Measurements from ENCODE around the gene SNAPC4.
A peak's percentile ranks its signal among the peaks of the same experiment; 100 is the strongest.
"Not testable (repeated sequence)": the region's sequence is repeated elsewhere in the genome, so short reads cannot be mapped to it uniquely, and the experiment has no call there.

The SNAPC4 gene

DNA sequence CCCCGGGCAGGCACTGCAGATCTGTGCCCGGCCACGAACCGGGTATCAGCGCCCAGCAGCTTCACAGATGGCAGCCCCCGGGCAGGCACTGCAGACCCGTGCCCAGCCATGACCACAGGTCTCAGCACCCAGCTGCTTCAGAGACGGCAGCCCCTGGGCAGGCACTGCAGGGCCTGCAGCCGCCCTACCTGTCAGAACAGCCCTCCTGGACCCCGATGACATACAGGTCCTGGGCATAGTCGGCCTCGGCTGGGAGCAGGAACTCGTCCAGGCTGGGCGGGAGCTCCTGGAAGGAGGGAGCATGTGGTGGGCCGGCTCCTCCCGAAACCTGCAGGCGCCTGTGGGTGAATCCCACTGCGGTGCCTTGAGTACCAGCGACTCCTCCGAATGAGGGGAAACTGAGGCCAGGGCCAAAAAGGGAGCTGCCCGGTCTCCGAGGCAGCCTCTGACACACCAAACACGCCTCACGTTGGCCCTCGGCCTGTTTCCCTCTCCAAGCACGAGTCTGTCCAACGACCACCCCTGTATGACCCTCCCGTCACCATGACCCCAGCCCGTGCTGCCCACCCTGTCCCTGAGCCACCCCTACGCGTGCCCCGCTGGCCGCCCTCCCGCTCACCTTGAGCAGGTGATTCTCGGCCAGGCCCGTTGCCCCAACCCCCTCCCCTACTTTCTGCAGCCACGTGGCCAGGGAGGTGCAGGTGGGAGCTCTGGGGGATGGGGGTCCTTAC lies 34.0 kb upstream of the SNAPC4 start:
- no peak for DNase-seq

DNA sequence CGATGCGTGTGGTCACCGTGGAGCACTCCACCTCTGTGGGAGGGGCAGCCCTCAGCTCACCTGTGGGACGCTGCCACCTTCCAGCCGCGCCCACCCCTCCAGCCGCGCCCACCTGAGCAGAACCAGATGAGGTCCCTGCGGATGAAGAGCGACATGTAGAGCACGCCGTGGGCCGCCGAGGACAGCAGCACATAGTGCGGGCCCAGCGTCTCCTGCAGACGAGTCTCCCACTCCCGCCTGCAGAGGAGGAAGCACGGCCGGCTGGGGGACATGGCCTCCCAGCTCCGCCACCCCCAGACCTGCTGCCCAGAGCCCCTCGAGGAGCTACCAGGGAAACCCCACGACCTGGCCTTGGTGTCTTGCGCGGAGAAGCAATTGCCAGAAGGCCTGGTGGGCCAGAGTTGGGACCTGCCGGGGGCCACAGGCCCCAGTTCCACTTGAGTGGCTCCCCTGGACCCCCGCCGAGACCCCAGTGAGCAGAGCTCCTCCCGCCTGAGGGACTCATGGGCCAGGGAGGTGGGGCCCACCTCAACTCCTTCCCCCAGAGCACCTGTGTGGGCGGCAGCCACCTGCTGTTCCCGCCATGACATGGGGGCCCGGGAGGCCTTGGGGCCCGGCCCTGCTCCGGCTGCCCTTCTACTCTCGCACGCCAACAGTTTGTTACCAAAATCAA lies 33.2 kb upstream of the SNAPC4 start:
- DNase-seq: no peak

DNA sequence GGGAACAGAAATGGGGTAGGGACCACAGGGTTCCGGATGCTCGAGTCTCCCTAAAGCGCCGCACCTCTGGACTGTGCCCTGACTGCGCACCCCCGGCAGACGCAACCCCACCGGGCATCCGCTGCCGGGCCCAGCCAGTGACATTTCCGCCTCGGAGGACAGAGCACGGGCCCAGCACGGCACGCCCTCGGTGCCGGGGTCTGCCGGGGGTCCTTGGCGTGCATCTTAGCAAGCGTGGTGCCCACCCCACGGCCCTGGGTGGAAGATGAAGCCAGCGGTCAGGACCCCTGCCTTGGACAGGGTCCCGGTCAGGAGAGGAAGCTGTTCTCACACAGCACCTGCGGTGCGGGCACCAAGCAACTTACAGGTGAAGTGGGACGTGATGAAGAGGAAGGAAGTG lies 32.6 kb upstream of the SNAPC4 start:
- no peak for DNase-seq

DNA sequence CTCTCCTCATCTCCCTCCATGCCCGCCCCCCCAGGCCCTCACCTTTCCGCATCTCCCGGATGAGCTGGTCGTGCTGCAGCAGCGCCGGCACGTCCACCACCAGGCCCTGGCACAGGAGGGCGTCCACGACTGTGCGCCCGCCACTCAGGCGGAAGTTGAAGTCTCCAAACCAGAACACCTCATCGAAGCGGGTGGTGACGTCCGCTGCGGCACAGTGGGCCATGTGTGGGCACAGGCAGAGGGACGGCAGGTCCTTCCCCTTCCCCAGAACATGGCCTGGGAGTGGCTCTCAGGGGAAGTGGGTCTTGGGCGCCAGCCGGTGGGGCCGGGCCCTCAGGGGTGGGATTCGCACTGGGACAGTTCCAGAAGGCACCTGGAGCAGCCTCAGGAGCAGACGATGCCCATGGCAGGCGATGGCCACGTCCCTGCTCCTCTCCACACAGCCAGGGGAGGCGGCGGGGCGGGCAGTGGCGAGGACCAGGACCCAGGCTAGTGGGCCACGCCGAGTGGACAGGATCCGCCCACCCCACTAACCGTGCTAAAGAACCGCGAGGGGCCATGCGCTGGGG lies 31.9 kb upstream of the SNAPC4 start:
- DNase-seq: no peak

GRCh38 chr9:136430588-136431234 lies 30.7 kb upstream of the SNAPC4 start:
- DNase-seq: no peak

GRCh38 chr9:136429683-136430491 lies 29.9 kb upstream of the SNAPC4 start:
- no peak for DNase-seq

- no peak for DNase-seq
Observed at GRCh38 chr9:136429075-136429628, 29.2 kb upstream of the SNAPC4 start.

GRCh38 chr9:136426787-136427186 lies 26.8 kb upstream of the SNAPC4 start:
- no peak for DNase-seq

DNA sequence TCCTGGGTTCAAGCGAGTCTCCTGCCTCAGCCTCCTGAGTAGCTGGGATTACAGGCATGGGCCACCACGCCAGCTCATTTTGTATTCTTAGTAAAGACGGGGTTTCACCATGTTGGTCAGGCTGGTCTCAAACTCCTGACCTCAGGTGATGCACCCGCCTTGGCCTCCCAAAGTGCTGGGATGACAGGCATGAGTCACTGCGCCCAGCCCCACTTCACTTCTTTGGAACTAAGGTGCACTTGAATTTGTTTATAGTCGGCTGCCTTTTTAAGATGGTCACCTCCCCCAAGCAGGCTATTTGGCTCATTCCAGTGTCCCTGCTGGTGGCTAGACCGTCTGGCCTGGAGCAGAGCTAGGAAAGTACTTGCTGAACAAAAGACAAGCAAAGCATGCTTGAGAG lies 25.4 kb upstream of the SNAPC4 start:
- DNase-seq: not testable (repeated sequence)

- DNase-seq: no peak
Observed at GRCh38 chr9:136424750-136425362, 24.9 kb upstream of the SNAPC4 start.

DNA sequence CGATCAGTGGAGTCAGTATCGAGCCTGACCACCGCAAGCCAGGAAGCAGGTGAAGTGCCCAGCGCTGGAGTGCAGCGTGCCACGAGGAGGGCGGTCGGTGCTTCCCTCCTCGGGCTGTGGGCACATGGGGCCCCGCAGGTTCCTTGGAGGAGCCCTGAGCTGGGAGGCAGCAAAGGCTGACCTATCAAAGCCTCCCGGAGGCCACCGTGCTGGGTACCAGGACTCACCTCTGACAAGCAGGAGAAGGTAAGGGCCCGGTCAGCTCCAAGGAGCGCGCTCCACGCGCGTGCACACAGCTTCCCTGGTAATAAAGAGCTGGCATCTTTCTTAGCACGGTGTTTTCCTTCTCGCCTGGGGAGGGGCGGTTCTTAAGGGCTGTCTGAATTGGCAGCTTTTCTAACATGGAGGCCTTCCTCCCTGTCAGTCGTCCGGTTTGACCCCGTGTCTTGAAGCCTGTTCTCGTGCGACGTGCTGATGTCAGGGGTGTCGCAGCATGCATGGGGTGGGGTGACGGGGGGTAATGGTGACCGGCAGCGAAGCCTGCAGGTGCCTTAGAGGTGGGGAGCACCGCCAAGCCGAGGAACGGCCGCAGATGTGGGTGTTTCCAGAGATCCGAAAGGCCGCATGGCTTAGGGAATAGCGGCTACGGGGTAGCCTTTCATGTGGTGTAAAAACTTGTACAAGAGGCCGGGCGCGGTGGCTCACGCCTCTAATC lies 23.6 kb upstream of the SNAPC4 start:
- DNase-seq: no peak

- DNase-seq: no peak
Observed at GRCh38 chr9:136422876-136423275, 22.9 kb upstream of the SNAPC4 start.

GRCh38 chr9:136421791-136422190 lies 21.8 kb upstream of the SNAPC4 start:
- no peak for DNase-seq

GRCh38 chr9:136419092-136419420 lies 19.1 kb upstream of the SNAPC4 start:
- no peak for DNase-seq

DNA sequence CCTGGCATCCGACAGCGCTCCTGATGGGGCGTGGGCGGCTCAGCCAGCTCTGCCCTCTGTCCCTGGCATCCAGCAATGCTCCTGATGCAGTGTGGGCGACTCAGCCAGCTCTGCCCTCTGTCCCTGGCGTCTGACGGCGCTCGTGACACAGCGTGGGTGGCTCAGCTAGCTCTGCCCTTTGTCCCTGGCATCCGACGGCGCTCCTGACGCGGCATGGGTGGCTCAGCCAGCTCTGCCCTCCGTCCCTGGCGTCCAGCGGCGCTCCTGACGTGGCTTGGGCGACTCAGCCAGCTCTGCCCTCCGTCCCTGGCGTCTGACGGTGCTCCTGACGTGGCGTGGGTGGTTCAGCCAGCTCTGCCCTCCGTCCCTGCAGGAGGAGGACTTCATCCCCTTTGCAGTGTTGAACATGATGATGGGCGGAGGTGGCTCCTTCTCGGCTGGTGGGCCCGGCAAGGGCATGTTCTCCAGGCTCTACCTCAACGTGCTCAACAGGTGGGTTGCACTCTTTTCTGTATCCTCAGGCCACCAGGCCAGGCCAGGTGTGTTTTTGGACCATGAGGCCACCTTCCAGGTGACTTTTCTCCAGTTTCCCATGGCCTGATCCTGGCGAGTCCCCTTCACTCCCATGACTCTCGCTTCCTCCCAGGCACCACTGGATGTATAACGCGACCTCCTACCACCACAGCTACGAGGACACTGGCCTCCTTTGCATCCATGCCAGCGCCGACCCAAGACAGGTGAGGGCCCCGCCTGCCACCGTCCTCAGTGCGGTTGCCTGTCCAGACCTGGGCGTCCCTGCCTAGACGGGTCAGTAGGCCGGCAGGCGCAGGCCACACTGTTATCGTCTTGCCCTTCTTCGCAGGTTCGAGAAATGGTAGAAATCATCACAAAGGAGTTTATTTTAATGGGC lies 18.5 kb upstream of the SNAPC4 start:
- DNase-seq: no peak

DNA sequence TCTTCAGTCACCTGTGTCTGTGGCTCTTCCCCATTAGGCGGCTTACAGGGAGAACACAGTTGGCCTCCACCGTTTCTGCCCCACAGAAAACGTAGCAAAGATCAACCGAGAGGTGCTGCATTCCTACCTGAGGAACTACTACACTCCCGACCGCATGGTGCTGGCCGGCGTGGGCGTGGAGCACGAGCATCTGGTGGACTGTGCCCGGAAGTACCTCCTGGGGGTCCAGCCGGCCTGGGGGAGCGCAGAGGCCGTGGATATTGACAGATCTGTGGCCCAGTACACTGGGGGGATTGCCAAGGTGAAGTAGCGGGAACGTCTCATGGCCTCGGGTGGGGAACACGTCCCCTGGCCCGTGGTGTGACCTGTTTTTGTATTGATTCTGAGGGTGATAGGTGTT lies 16.9 kb upstream of the SNAPC4 start:
- no peak for DNase-seq

DNA sequence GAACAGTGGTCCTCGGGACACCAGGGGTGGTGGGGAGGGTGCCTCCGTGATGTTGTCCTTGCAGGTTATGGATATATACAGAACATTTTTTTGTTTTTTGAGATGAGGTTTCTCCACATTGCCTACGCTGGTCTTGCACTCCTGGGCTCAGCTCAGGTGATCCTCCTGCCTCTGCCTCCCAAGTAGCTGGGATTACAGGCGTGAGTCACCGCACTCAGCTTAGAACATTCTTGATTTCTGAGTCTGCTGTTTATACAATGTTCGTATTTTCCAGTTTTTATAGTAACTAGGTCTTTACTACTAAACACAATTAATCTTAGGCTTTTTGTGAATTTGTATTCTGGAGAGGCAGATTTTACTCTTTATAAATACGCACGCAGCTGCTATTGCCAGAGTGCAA lies 16.5 kb upstream of the SNAPC4 start:
- no peak for DNase-seq

DNA sequence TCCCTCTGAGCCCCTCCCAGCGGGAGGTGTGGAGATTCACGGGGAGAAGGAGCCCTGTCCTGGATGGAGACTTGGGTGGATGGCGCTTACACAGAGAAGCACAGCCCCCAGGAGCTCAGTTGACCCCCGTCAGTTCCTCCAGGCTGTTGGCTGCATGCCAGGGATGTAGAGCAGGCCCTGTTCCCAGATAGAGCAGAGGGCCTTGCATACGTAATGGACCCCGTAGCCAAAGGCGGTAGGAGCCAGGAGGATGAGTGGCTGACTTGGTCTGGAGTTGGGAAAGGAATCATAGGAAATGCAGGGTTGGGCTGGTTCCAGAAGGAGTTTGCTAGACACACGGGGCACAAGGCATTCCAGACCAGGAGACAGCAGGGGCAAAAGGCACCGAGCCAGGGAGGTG lies 13.0 kb upstream of the SNAPC4 start:
- DNase-seq: no peak

- peak; percentile 69 for DNase-seq
Observed at GRCh38 chr9:136411378-136411777, 11.4 kb upstream of the SNAPC4 start.

DNA sequence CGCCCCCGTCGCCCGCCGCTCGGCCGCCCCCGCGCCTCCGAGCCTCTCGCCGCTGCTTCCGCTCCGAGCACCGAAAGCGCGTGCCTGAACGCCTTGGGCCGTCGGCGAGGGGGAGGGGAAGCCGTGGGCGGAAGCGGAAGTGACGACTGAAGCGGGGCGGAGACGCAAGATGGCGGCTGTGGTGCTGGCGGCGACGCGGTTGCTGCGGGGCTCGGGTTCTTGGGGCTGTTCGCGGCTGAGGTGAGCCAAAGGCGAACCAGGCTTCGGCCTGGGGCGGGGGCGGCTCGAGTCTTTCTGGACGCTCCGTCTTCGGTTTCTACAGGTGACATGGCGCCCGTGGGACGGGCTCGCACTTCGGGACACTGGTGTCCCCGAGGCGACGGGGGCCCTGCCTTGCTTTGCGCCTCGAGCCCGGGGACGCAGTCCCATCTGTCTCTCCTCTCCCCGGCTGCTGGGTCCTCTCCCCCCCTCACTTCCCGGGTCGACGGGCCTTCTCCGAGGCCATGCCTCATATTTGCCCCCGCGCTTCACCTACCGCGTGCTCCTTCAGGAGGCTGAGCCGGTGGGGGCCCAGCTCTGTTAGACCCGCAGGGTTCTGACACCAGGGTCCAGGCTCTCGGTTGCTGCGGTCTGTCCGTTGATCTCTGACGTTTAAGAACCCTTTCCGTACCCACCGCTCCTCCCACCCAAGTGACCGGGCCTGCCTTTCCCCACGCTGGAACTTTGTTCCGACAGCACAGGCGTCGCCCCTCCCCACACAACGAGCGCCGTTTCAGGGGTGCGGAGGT lies 10.7 kb upstream of the SNAPC4 start, which contains the start of the genes ENTR1 and PMPCA:
ENTR1 (minus strand) TSS at position 115 of the 788 bp plus-strand sequence. CDS start 217 bp downstream, outside the sequence.
PMPCA (plus strand) TSS at position 159 of the 788 bp plus-strand sequence; CDS start at position 170, 11 bp downstream.
- DNase-seq: peak; percentile 90
